Peyer's patch (tissue), 4 donors: Measurements from ENCODE around the gene SLC26A5. TPM values are rescaled to one million over a fixed set of nuclear protein-coding genes. Genes with fewer than 3 reads are reported as not detected.
A peak's percentile ranks its signal among the peaks of the same experiment; 100 is the strongest.

ENCODE experiments used
- DNase-seq, 3 donors: peaks; one replicate each; pipeline ENCODE4 v3.0.0-alpha.2; 2017 to 2019
- H3K27ac ChIP-seq, 4 donors: fragments of 200-600 bp; sonication (generic); one replicate each; pipeline ENCODE4 v1.5.1; 2016 to 2019
- H3K27me3 ChIP-seq, 2 donors: fragments of 200-600 bp; sonication (generic); one replicate each; pipeline ENCODE4 v1.5.1; 2019
- H3K36me3 ChIP-seq, 3 donors: fragments of 200-600 bp; sonication (generic); one replicate each; pipeline ENCODE4 v1.5.1; 2016 to 2019
- H3K4me1 ChIP-seq, 4 donors: fragments of 200-600 bp; sonication (generic); one replicate each; pipeline ENCODE4 v1.5.1; 2016 to 2019
- H3K4me3 ChIP-seq, 4 donors: fragments of 200-600 bp; sonication (generic); 1 replicate in 3 of 4; 2 replicates in 1 of 4; pipeline ENCODE4 v1.5.1; 2016 to 2019; ENCODE audit warnings: mild to moderate bottlenecking in 1 of 4
- H3K9me3 ChIP-seq, 4 donors: fragments of 200-600 bp; sonication (generic); one replicate each; pipeline ENCODE4 v1.5.1; 2016 to 2019; ENCODE audit warnings: mild to moderate bottlenecking in 1 of 4
- POLR2A ChIP-seq, 2 donors: fragments of 450-650 bp; IDR thresholded peaks; one replicate each; pipeline ENCODE4 v1.5.1; 2017; ENCODE audit warnings: antibody characterized with exemption in 2 of 2, mild to moderate bottlenecking in 2 of 2, moderate library complexity in 2 of 2
- total RNA-seq, 4 donors: library from RNA; depleted of rRNA; stranded (reverse); fragments of >200 nt; gene quantifications; one replicate each; pipeline ENCODE4 v1.1.0, GENCODE V29; 2016
- TF ChIP-seq, protein P1 (sequence below), 6 experiments: fragments of 450-650 bp in 4 of 6; fragments of 200-600 bp in 2 of 6; sonication (generic) in 1 of 6; IDR thresholded peaks; one replicate each; pipeline ENCODE4 v1.5.1; 2017 to 2019; ENCODE audit warnings: antibody characterized with exemption in 6 of 6, mild to moderate bottlenecking in 3 of 6, moderate library complexity in 1 of 6

The SLC26A5 gene
- total RNA-seq, 4 donors from 2014 or later: 0.54 TPM; not detected in 3

DNA sequence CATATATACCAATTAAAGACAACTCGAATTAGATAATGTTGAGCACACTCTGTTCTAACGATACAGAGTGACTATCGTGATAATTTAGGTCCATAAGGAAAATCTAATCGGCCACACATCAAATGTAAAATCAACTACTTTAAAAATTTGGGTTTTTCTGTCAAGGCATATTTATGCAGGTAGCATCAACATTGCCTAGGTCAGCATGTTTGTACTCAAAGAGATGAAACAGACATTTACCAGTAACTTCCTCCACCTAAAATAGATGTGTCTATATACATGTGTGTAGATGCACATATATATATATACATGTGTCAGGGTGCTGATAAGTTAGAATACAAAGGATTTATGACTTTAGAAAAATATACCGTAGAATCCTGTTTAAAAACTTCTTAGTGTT, 76.6 kb downstream of the SLC26A5 start:
- Histone ChIP-seq H3K36me3 (peaks cover 0 to 50% (median 0%) of the 10 kb centered on the region in 3 donors), H3K9me3 (no peaks in the 10 kb centered on the region), H3K27ac (no peak overlapping the region), H3K4me1 (no peaks in the 10 kb centered on the region), H3K27me3 (no peaks in the 10 kb centered on the region), H3K4me3 (no peak overlapping the region)
- no peak for DNase-seq
- TF ChIP-seq POLR2A (IDR thresholded peaks at IDR 0.05): no peak

DNA sequence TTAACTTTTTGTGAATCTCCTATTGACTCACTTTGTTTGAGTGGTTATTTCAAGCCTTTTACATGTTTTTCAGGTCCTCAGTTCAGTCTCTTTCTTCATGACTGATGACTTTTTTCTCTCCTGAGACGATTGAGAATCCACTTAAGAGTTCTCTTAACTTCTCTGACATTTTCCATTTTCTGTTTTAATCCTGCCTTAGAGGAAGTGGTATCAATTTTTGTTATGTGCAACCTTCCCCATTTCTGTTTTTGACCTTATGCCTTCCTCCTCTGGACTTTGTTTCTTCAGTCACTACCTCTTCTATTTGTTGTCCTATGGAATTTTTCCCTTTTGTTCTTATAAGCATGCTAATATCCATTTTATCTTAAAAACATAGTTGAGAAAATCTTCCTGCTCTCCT, 96.2 kb downstream of the SLC26A5 start:
- no peaks in the 10 kb centered on the region for H3K9me3 ChIP-seq
- H3K4me3 ChIP-seq: no peak overlapping the region
- H3K36me3 ChIP-seq: peaks cover 0 to 27% (median 0%) of the 10 kb centered on the region in 3 donors
- peaks cover 0 to 21% (median 3%) of the 10 kb centered on the region in 4 donors for H3K4me1 ChIP-seq
- H3K27ac ChIP-seq: no peak overlapping the region
- no peak for DNase-seq
- no peaks in the 10 kb centered on the region for H3K27me3 ChIP-seq
- TF ChIP-seq, protein P1, sequence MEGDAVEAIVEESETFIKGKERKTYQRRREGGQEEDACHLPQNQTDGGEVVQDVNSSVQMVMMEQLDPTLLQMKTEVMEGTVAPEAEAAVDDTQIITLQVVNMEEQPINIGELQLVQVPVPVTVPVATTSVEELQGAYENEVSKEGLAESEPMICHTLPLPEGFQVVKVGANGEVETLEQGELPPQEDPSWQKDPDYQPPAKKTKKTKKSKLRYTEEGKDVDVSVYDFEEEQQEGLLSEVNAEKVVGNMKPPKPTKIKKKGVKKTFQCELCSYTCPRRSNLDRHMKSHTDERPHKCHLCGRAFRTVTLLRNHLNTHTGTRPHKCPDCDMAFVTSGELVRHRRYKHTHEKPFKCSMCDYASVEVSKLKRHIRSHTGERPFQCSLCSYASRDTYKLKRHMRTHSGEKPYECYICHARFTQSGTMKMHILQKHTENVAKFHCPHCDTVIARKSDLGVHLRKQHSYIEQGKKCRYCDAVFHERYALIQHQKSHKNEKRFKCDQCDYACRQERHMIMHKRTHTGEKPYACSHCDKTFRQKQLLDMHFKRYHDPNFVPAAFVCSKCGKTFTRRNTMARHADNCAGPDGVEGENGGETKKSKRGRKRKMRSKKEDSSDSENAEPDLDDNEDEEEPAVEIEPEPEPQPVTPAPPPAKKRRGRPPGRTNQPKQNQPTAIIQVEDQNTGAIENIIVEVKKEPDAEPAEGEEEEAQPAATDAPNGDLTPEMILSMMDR (IDR thresholded peaks at IDR 0.05): no peak

DNA sequence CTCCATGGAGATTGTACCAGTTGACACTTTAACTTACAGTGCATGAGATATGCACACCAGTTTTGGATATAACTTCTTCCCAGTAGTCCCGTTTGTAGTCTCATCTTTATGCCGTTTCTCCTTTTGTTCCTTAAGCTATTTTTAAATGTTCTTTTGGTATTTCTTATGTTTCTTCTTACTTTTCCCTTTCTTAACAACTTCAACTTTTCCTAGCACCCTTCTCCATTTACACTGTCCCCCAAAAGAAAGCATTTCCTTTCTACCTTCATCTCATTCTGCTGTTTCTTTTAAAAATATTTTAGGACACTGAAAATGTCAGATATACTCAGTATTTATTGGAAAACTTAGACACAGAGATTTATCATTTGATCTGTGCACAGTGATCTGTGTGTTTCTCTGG, 97.0 kb downstream of the SLC26A5 start:
- no peak overlapping the region for H3K27ac ChIP-seq
- peak overlapping the region in 3 of 4 donors; percentile 63 to 82 (median 80) for H3K4me3 ChIP-seq
- no peak for DNase-seq
- H3K9me3 ChIP-seq: no peaks in the 10 kb centered on the region
- peaks cover 0 to 21% (median 3%) of the 10 kb centered on the region in 4 donors for H3K4me1 ChIP-seq
- TF ChIP-seq, protein P1 (IDR thresholded peaks at IDR 0.05): no peak
- TF ChIP-seq POLR2A (IDR thresholded peaks at IDR 0.05): no peak
- H3K36me3 ChIP-seq: peaks cover 0 to 19% (median 0%) of the 10 kb centered on the region in 3 donors
- no peaks in the 10 kb centered on the region for H3K27me3 ChIP-seq

DNA sequence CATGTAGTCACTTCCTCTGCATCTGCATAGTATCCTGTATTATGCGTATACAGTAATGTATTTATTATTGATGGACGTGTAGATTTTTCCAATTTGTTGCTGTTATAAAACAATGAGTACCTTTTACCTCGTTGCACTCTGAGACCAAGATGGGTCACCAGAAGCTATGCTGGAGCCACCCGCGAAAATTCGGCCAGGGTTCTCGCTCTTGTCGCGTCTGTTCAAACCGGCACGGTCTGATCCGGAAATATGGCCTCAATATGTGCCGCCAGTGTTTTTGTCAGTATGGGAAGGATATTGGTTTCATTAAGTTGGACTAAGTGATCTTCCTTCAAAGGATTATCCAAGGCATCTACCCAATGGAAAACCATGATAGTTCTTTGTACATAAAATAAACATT, 97.6 kb downstream of the SLC26A5 start:
- Histone ChIP-seq H3K4me3 (peak overlapping the region; percentile 63 to 82 (median 74)), H3K4me1 (peaks cover 0 to 24% (median 3%) of the 10 kb centered on the region in 4 donors), H3K36me3 (peaks cover 0 to 19% (median 0%) of the 10 kb centered on the region in 3 donors), H3K27ac (peak overlapping the region in 1 of 4 donors; percentile 84), H3K9me3 (no peaks in the 10 kb centered on the region), H3K27me3 (no peaks in the 10 kb centered on the region)
- peak in 1 of 3 donors; percentile 16 for DNase-seq
- TF ChIP-seq, protein P1 (IDR thresholded peaks at IDR 0.05): no peak
- TF ChIP-seq POLR2A (IDR thresholded peaks at IDR 0.05): no peak

DNA sequence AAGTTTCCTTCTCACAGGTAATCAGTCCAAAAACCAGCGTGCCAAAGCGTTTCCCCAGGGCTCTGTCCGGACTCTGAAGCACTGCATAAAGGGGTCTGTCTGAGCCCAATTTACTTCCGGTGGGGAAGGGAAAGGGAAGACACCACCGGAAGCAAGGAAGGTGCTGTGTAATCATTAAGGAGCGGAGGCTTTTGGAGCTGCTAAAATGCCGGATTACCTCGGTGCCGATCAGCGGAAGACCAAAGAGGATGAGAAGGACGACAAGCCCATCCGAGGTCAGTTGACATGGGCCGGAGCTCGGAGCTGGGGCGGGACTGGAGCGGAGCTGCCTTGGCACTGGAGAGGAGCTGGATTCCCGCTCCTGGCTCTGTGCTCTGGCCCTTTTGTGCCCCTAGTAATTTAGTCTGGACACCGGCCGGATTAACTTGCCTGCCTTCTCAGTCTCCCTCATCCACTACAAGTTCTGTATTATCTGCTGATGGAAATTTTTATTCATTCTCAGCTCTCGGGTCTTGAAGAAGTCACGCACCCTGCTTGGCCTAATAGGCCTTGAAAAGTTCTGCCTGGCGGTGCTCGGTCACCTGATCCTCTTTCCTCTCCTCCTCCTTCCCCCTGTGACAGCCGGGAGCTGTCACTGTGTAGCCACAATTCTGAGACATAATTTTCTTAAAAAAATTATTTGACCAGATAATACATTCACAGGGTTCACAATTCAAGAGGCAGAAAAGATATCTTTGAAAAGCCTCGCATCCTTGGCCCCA, 98.3 kb downstream of the SLC26A5 start, which contains the start of gene PSMC2:
Gene PSMC2 (plus strand): TSS at position 137 of the 761 bp plus-strand sequence. CDS start 69 bp downstream, at position 206.
- peaks cover 0 to 13% (median 0%) of the 10 kb centered on the region in 3 donors for H3K36me3 ChIP-seq
- peak; percentile 63 to 92 (median 76) for DNase-seq
- H3K27ac ChIP-seq: peak within 1 kb of the TSS; percentile 78 to 88 (median 82)
- H3K4me3 ChIP-seq: peak within 1 kb of the TSS; percentile 63 to 82 (median 74)
- H3K9me3 ChIP-seq: no peaks in the 10 kb centered on the region
- peaks cover 0 to 31% (median 3%) of the 10 kb centered on the region in 4 donors for H3K4me1 ChIP-seq
- H3K27me3 ChIP-seq: no peaks in the 10 kb centered on the region
- TF ChIP-seq, protein P1 (IDR thresholded peaks at IDR 0.05): no peak
- TF ChIP-seq POLR2A (IDR thresholded peaks at IDR 0.05): peak; percentile 24 to 35

DNA sequence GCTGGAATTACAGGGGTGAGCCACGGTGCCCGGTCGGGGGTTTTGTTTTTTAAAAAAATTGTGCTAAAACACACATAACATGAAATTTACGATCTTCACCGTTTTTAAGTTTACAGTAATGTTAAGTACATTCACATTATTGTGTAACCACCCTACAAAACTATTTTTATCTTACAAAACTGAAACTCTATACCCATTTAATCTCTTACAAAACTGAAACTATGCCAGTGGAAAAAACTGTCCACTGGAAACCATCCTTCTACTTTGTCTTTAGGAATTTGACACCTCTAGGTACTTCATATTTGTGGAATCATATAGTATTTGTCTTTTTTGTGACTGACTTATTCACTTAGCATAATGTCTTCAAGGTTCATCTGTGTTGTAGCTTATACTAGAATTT, 99.6 kb downstream of the SLC26A5 start:
- no peak overlapping the region for H3K27ac ChIP-seq
- H3K4me3 ChIP-seq: no peak overlapping the region
- peaks cover 0 to 35% (median 3%) of the 10 kb centered on the region in 4 donors for H3K4me1 ChIP-seq
- no peaks in the 10 kb centered on the region for H3K27me3 ChIP-seq
- no peaks in the 10 kb centered on the region for H3K9me3 ChIP-seq
- H3K36me3 ChIP-seq: peaks cover 0 to 14% (median 0%) of the 10 kb centered on the region in 3 donors
- no peak for DNase-seq
- TF ChIP-seq POLR2A (IDR thresholded peaks at IDR 0.05): no peak
- TF ChIP-seq, protein P1 (IDR thresholded peaks at IDR 0.05): no peak
